ENCODE data around the gene TMEM54. TPM values are rescaled to one million over a fixed set of nuclear protein-coding genes. Genes with fewer than 3 reads are reported as not detected.

The TMEM54 gene
- total and polyA plus RNA-seq, 4 donors: 0.92 to 10.9 (median 2.6) TPM

GRCh38 chr1:32888677-32889420 is 12.3 kb downstream of the TMEM54 start:
- Histone ChIP-seq H3K9me3 (ENCODE audit: control insufficient read depth in 4 of 4, low read length in 3 of 4) (no peaks in the 10 kb centered on the region), H3K9ac (ENCODE audit: low read depth in 1 of 2, low read length in 2 of 2) (no peak overlapping the region), H3K4me3 (ENCODE audit: low read depth in 1 of 3, low read length in 3 of 3) (no peak overlapping the region), H3K27ac (ENCODE audit: low read depth in 1 of 2, low read length in 2 of 2) (no peak overlapping the region), H3K27me3 (ENCODE audit: control insufficient read depth in 4 of 4, insufficient read depth in 4 of 4, low read length in 3 of 4) (peaks cover 0 to 10% (median 3%) of the 10 kb centered on the region in 4 donors), H3K4me1 (ENCODE audit: control insufficient read depth in 4 of 4, insufficient read depth in 4 of 4, low read length in 3 of 4) (peaks cover 0 to 10% (median 2%) of the 10 kb centered on the region in 4 donors), H3K36me3 (ENCODE audit: control insufficient read depth in 4 of 4, insufficient read depth in 3 of 4, low read depth in 1 of 4, low read length in 3 of 4) (no peaks in the 10 kb centered on the region)
- DNase-seq (ENCODE audit: low spot score): no peak
- WGBS: 91% methylated on average over 24 of the region's 24 CpGs
- no peak for TF ChIP-seq HNF4A (conservative IDR thresholded peaks at IDR 0.05)
- no peak for TF ChIP-seq SP1 (IDR thresholded peaks at IDR 0.05)
- no peak for TF ChIP-seq ATF3 (IDR thresholded peaks at IDR 0.05)
- no peak for TF ChIP-seq NR2F2 (IDR thresholded peaks at IDR 0.05)
- TF ChIP-seq YY1 (IDR thresholded peaks at IDR 0.05): no peak
- no peak for TF ChIP-seq GABPA (IDR thresholded peaks at IDR 0.05 in 1 of 2, conservative IDR thresholded peaks at IDR 0.05 in 1 of 2)
- no peak for TF ChIP-seq MAX (IDR thresholded peaks at IDR 0.05)
- TF ChIP-seq REST (IDR thresholded peaks at IDR 0.05): no peak
- no peak for TF ChIP-seq JUND (IDR thresholded peaks at IDR 0.05)
- TF ChIP-seq TAF1 (conservative IDR thresholded peaks at IDR 0.05): no peak
- TF ChIP-seq FOXA2 (IDR thresholded peaks at IDR 0.05): no peak
- TF ChIP-seq FOXA1 (IDR thresholded peaks at IDR 0.05): no peak
- TF ChIP-seq CTCF (IDR thresholded peaks at IDR 0.05; ENCODE audit: low read depth, low read length, missing input control): no peak
- TF ChIP-seq EGR1 (IDR thresholded peaks at IDR 0.05; ENCODE audit: low read depth in 2 of 2): no peak

- Histone ChIP-seq H3K9me3 (ENCODE audit: control insufficient read depth in 4 of 4, low read length in 3 of 4) (no peaks in the 10 kb centered on the region), H3K27ac (ENCODE audit: low read depth in 1 of 2, low read length in 2 of 2) (no peak overlapping the region), H3K36me3 (ENCODE audit: control insufficient read depth in 4 of 4, insufficient read depth in 3 of 4, low read depth in 1 of 4, low read length in 3 of 4) (no peaks in the 10 kb centered on the region), H3K4me3 (ENCODE audit: low read depth in 1 of 3, low read length in 3 of 3) (no peak overlapping the region), H3K27me3 (ENCODE audit: control insufficient read depth in 4 of 4, insufficient read depth in 4 of 4, low read length in 3 of 4) (peaks cover 0 to 10% (median 3%) of the 10 kb centered on the region in 4 donors), H3K9ac (ENCODE audit: low read depth in 1 of 2, low read length in 2 of 2) (no peak overlapping the region), H3K4me1 (ENCODE audit: control insufficient read depth in 4 of 4, insufficient read depth in 4 of 4, low read length in 3 of 4) (peaks cover 0 to 9% (median 2%) of the 10 kb centered on the region in 4 donors)
- DNase-seq (ENCODE audit: low spot score): no peak
- 74% methylated on average over 3 of the region's 3 CpGs for WGBS
- TF ChIP-seq HNF4A (conservative IDR thresholded peaks at IDR 0.05): no peak
- TF ChIP-seq REST (IDR thresholded peaks at IDR 0.05): no peak
- no peak for TF ChIP-seq JUND (IDR thresholded peaks at IDR 0.05)
- no peak for TF ChIP-seq RAD21 (IDR thresholded peaks at IDR 0.05)
- TF ChIP-seq YY1 (IDR thresholded peaks at IDR 0.05): no peak
- no peak for TF ChIP-seq RXRA (IDR thresholded peaks at IDR 0.05)
- TF ChIP-seq ZBTB33 (IDR thresholded peaks at IDR 0.05): no peak
- TF ChIP-seq SP1 (IDR thresholded peaks at IDR 0.05): no peak
- TF ChIP-seq NR2F2 (IDR thresholded peaks at IDR 0.05): no peak
- TF ChIP-seq HNF4G (IDR thresholded peaks at IDR 0.05): no peak
These were observed 13.1 kb downstream of the TMEM54 start for GRCh38 chr1:32888134-32888533.
